HG02981 (cell line): Measurements from ENCODE around the gene KREMEN2.

Experiments
- ATAC-seq: cut with Tn5 transposase; IDR thresholded peaks from one replicate; pipeline ENCODE4 v1.9.1; 2021; ENCODE audit warnings: mild to moderate bottlenecking, moderate library complexity; ENCODE audit not compliant: unreplicated experiment

Gene KREMEN2

GRCh38 chr16:2963074-2963722 lies 877 bp upstream of the KREMEN2 start:
- ATAC-seq = no peak

GRCh38 chr16:2964475-2965336 lies 631 bp downstream of the KREMEN2 start:
- no peak for ATAC-seq

DNA sequence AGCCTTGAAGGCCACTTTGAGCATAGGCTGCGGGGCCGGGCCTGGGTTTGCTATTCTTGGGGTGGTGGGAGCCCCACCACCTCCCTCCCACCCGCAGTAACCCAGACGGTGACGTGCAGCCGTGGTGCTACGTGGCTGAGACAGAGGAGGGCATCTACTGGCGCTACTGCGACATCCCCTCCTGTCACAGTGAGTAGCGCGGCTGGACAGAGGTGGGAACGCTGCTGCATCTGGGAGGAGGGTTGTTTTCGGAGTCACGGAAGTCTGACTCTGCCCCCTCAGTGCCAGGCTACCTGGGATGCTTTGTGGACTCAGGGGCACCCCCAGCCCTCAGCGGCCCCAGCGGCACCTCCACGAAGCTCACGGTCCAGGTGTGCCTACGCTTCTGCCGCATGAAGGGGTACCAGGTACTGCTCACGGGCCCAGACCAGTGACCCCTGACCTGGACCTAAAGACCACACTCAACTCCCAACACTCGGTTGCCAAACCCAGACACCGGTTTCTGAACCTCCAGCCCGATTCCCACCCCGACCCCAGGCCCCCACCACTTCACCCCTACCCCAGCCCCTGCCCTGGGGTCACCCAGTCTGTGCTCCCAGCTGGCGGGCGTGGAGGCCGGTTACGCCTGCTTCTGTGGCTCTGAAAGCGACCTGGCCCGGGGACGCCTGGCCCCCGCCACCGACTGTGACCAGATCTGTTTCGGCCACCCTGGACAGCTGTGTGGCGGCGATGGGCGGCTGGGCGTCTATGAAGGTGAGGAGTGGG lies 2.1 kb downstream of the KREMEN2 start:
- no peak for ATAC-seq

- no peak for ATAC-seq
These were observed 2.7 kb downstream of the KREMEN2 start for GRCh38 chr16:2966808-2967191.

- no peak for ATAC-seq
These were observed 3.1 kb downstream of the KREMEN2 start for GRCh38 chr16:2967211-2967631.

- ATAC-seq = no peak
These were observed 3.7 kb downstream of the KREMEN2 start for GRCh38 chr16:2967721-2968161.

GRCh38 chr16:2968368-2968737 lies 4.3 kb downstream of the KREMEN2 start:
- ATAC-seq = no peak

DNA sequence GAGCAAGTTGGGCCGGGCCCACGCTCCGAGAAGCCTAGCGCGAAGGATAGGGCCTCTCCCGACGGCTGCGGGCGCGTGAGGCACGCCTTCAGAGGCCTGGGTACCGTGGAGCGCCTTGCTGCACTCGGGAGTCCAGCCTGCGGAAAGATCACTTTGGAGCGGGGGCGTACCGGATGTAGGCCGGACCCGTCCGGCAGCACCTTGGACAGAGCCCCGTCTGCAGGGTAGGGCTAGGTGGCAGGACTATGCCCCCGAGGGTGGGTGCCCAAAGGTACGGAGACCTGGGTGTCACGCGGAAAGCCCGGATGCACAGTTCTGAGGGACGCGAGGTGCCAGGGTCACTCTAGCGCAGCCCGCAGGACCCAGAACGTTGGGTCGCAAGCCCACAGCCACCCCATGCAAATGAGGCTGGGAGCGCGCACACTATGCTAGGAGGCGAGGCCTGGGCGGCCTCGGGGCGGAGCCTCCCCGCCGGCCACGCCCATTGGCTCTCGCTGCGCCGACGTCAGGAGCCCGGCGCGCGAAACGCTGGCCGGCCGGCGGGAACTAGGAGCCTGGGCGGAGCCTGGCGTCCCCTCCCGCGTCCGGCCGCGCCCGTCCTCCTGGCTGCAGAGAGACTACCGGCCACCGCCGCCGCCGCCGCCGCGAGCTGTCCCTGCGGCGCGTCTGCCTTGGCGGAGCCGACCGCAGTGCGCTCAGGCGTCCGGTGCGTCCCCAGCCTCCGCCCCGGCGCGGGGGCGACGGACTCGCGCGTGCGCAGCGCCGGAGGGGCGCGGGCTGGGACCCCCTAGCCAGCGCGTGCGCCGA lies 4.9 kb downstream of the KREMEN2 start, which contains the start of gene PAQR4:
PAQR4 (plus strand) TSS at position 611 of the 807 bp plus-strand sequence. CDS start 327 bp downstream, outside the sequence.
- peak; percentile 77 for ATAC-seq

DNA sequence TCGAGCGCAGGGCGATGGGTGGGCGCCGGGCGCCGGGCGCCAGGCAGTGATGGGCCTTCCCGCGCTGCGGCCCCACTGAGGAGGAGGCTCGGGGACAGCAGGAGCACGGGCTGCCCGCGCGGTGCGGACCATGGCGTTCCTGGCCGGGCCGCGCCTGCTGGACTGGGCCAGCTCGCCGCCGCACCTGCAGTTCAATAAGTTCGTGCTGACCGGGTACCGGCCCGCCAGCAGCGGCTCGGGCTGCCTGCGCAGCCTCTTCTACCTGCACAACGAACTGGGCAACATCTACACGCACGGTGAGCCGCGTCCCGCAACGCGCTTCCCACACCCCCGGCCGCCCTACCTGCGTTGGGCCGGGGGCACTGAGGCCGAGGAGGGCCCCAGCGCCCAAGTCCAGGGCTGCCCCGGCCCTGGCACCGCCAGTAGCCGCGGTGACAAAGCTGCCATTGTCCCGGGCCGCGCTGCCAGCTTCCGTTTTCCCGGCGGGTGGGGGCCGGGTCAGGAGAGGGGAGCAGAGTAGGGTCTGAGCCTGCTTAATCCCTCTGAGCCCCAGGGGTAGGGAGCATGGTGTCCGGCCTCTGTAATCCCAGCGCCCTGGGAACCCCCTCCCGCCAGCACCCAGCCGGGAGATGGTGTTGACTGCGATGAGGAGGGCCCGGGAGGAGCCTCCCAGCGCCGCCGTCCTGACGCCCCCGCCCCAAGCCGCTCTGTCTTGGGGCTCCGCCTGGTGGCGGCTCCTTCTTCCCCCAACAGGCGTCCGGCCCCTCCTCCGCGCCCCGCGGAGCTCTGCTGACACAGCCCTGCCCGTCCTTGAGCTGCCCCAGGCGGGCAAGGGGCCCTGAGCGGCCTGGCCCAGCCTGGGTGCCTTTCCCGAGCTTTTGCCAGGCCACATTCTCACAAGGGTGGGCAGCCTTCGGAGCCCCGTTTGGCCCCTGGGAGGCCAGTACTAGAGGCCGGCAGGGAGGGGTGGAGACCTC lies 5.8 kb downstream of the KREMEN2 start:
- ATAC-seq = no peak

- no peak for ATAC-seq
These were observed 6.5 kb downstream of the KREMEN2 start for GRCh38 chr16:2970563-2970962.

DNA sequence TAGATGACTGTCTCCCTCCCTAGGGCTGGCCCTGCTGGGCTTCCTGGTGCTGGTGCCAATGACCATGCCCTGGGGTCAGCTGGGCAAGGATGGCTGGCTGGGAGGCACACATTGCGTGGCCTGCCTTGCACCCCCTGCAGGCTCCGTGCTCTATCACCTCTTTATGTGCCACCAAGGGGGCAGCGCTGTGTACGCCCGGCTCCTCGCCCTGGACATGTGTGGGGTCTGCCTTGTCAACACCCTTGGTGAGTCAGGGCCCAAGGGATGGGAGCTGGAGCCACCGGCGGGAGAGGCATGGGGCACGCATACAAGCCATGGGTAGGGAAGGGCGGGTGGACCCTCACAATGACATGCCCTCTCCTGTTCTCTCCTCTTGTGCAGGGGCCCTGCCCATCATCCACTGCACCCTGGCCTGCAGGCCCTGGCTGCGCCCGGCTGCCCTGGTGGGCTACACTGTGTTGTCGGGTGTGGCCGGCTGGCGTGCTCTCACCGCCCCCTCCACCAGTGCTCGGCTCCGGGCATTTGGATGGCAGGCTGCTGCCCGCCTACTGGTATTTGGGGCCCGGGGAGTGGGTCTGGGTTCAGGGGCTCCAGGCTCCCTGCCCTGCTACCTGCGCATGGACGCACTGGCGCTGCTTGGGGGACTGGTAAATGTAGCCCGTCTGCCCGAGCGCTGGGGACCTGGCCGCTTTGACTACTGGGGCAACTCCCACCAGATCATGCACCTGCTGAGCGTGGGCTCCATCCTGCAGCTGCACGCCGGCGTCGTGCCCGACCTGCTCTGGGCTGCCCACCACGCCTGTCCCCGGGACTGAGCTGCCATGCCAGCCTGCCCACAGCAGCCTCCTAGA lies 7.3 kb downstream of the KREMEN2 start:
- ATAC-seq = no peak

GRCh38 chr16:2971985-2972784 lies 8.1 kb downstream of the KREMEN2 start:
- no peak for ATAC-seq

DNA sequence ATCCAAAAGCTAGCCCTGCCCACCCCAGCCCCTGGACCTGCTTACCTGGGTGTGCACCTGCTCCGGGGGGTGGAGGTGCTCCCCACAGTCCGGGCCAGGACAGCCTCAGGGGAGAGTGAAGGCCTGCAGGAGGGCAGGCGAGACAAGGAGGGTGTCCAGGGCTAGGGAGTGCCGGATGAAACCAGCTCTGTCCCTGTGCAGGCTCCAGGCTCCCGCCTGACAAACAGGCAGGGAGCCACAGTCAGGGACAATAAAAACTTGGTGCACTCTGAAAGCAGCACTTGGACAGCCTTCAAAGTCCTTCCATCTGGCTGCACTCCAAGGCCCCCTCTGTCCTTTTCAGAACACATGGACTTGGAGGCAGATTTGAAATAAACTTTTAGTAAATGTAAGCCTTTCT lies 9.0 kb downstream of the KREMEN2 start:
- ATAC-seq = no peak

GRCh38 chr16:2973605-2974318 lies 9.7 kb downstream of the KREMEN2 start:
- ATAC-seq = no peak

GRCh38 chr16:2974319-2975056 lies 10.4 kb downstream of the KREMEN2 start:
- ATAC-seq = no peak

DNA sequence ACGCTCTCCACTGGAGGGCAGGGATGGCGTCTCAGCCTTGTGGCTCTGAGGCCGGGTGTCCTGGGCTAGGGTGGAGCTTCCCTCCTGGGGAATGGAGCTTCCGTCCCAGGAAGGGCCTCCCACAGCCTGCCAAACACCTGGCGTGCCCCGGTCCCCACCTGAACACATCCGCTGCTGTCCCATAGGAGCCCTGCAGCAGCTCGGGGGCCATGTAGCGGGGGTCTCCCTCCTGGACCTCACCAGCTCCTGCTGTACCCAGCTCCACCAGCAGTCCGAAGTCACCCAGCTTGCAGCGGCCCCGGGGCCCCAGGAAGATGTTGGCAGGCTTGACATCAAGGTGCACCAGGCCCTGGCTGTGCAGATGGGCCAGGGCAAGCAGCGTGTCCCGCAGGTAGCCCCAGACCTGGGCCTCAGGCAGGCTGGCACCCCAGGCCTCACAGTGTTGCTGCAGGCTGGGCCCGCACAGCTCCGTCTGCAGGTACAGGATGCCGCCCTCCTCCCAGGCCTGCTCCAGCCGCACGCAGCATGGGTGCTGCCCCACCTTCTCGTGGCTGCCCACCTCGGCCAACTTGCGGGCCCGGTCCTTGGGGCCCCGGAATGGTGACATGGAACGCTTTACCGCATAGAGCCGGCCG lies 11.2 kb downstream of the KREMEN2 start:
- no peak for ATAC-seq
